ENCODE measurements around the gene IFT81. TPM values are rescaled to one million over a fixed set of nuclear protein-coding genes. Genes with fewer than 3 reads are reported as not detected.
"Not testable (repeated sequence)": the region's sequence is repeated elsewhere in the genome, so short reads cannot be mapped to it uniquely, and the experiment has no call there.

The IFT81 gene
- total and polyA plus RNA-seq, 2 donors from 2014 or later, result 6.5 to 16.6 TPM

- no peaks in the 10 kb centered on the region for H3K36me3 ChIP-seq (ENCODE audit: control insufficient read depth in 2 of 3, insufficient read depth in 3 of 3, low read length in 3 of 3)
- intact Hi-C loops (cut with DNase I), result no loop called here
- H3K9me3 ChIP-seq (ENCODE audit: control insufficient read depth in 2 of 3, insufficient read depth in 1 of 3, low read length in 3 of 3), result no peaks in the 10 kb centered on the region
- no peak for TF ChIP-seq CTCF (IDR thresholded peaks at IDR 0.05; ENCODE audit: borderline replicate concordance, extremely low read depth, insufficient read depth)
- no peaks in the 10 kb centered on the region for H3K27me3 ChIP-seq (ENCODE audit: control insufficient read depth, insufficient read depth, low read length)
- H3K9ac ChIP-seq (ENCODE audit: low read length in 3 of 3), result no peak overlapping the region
- no peak overlapping the region for H3K4me3 ChIP-seq (ENCODE audit: low read length in 3 of 3)
- H3K27ac ChIP-seq (ENCODE audit: low read depth in 2 of 2, low read length in 2 of 2), result no peak overlapping the region
- peaks cover 0 to 3% (median 0%) of the 10 kb centered on the region in 3 donors for H3K4me1 ChIP-seq (ENCODE audit: control insufficient read depth in 2 of 3, insufficient read depth in 2 of 3, low read depth in 1 of 3, low read length in 3 of 3)
- FAIRE-seq (no peak), DNase-seq (peak in 2 of 5 donors; percentile 16 to 23)
These were observed 9.6 kb upstream of the IFT81 start for GRCh38 chr12:110114528-110114937.

GRCh38 chr12:110115675-110116074, 8.5 kb upstream of the IFT81 start:
- H3K9ac ChIP-seq (ENCODE audit: low read length in 3 of 3), result no peak overlapping the region
- H3K27me3 ChIP-seq (ENCODE audit: control insufficient read depth, insufficient read depth, low read length), result no peaks in the 10 kb centered on the region
- no peak overlapping the region for H3K27ac ChIP-seq (ENCODE audit: low read depth in 2 of 2, low read length in 2 of 2)
- TF ChIP-seq CTCF (IDR thresholded peaks at IDR 0.05; ENCODE audit: borderline replicate concordance, extremely low read depth, insufficient read depth), result no peak
- no peak overlapping the region for H3K4me3 ChIP-seq (ENCODE audit: low read length in 3 of 3)
- H3K4me1 ChIP-seq (ENCODE audit: control insufficient read depth in 2 of 3, insufficient read depth in 2 of 3, low read depth in 1 of 3, low read length in 3 of 3), result no peaks in the 10 kb centered on the region
- no peak for FAIRE-seq
- H3K36me3 ChIP-seq (ENCODE audit: control insufficient read depth in 2 of 3, insufficient read depth in 3 of 3, low read length in 3 of 3), result no peaks in the 10 kb centered on the region
- intact Hi-C loops (cut with DNase I), result no loop called here
- H3K9me3 ChIP-seq (ENCODE audit: control insufficient read depth in 2 of 3, insufficient read depth in 1 of 3, low read length in 3 of 3), result no peaks in the 10 kb centered on the region
- DNase-seq, result no peak

DNA sequence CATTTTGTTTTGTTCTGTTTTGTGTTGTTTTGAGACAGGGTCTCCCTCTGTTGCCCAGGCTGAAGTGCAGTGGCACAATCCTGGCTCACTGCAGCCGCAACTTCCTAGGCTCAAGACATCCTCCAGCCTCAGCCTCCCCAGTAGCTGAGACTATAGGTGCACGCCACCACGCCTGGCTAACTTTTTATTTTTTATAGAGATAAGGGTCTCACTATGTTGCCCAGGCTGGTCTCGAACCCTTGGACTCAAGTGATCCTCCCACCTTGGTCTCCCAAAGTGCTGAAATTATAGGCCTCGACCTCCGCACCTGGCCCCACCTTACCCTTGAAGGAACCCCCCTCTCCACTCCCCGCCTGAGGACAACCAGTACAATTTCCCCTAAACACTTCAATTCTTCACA, 7.5 kb upstream of the IFT81 start:
- H3K27me3 ChIP-seq (ENCODE audit: control insufficient read depth, insufficient read depth, low read length), result no peaks in the 10 kb centered on the region
- no peaks in the 10 kb centered on the region for H3K4me1 ChIP-seq (ENCODE audit: control insufficient read depth in 2 of 3, insufficient read depth in 2 of 3, low read depth in 1 of 3, low read length in 3 of 3)
- DNase-seq, result no peak
- TF ChIP-seq CTCF (IDR thresholded peaks at IDR 0.05; ENCODE audit: borderline replicate concordance, extremely low read depth, insufficient read depth), result no peak
- H3K9ac ChIP-seq (ENCODE audit: low read length in 3 of 3), result no peak overlapping the region
- H3K36me3 ChIP-seq (ENCODE audit: control insufficient read depth in 2 of 3, insufficient read depth in 3 of 3, low read length in 3 of 3), result no peaks in the 10 kb centered on the region
- H3K27ac ChIP-seq (ENCODE audit: low read depth in 2 of 2, low read length in 2 of 2), result no peak overlapping the region
- intact Hi-C loops (cut with DNase I), result no loop called here
- FAIRE-seq, result no peak
- H3K4me3 ChIP-seq (ENCODE audit: low read length in 3 of 3), result no peak overlapping the region
- no peaks in the 10 kb centered on the region for H3K9me3 ChIP-seq (ENCODE audit: control insufficient read depth in 2 of 3, insufficient read depth in 1 of 3, low read length in 3 of 3)

- DNase-seq; H3K27me3 ChIP-seq (ENCODE audit: control insufficient read depth, insufficient read depth, low read length); H3K36me3 ChIP-seq (ENCODE audit: control insufficient read depth in 2 of 3, insufficient read depth in 3 of 3, low read length in 3 of 3); H3K4me3 ChIP-seq (ENCODE audit: low read length in 3 of 3); H3K9ac ChIP-seq (ENCODE audit: low read length in 3 of 3); H3K4me1 ChIP-seq (ENCODE audit: control insufficient read depth in 2 of 3, insufficient read depth in 2 of 3, low read depth in 1 of 3, low read length in 3 of 3); intact Hi-C loops (cut with DNase I); FAIRE-seq; H3K9me3 ChIP-seq (ENCODE audit: control insufficient read depth in 2 of 3, insufficient read depth in 1 of 3, low read length in 3 of 3); H3K27ac ChIP-seq (ENCODE audit: low read depth in 2 of 2, low read length in 2 of 2): not testable (repeated sequence)
These were observed 6.9 kb upstream of the IFT81 start for GRCh38 chr12:110117210-110117609.

Measured in kidney (tissue), 14 donors.